ENCODE measurements around the gene HPN.

The HPN gene

GRCh38 chr19:35044317-35045117 is 3.0 kb downstream of the HPN start (continued):
- TF ChIP-seq ZBTB6 (tag by site-specific recombination; IDR thresholded peaks at IDR 0.05) = no peak
- peak; percentile 98 for TF ChIP-seq ZNF341 (tag by site-specific recombination; IDR thresholded peaks at IDR 0.05; ENCODE audit: low read depth)
- no peak for TF ChIP-seq ZNF548 (tag by site-specific recombination; IDR thresholded peaks at IDR 0.05)
- peak; percentile 51; the same call in 1 of the 2 replicates for TF ChIP-seq ZBTB17 (tag by site-specific recombination; IDR thresholded peaks at IDR 0.05)
- peak; percentile 99 for TF ChIP-seq ZNF16 (tag by site-specific recombination; IDR thresholded peaks at IDR 0.05; ENCODE audit: low read depth)
- TF ChIP-seq BCL11B (tag by site-specific recombination; IDR thresholded peaks at IDR 0.05; ENCODE audit: low read depth) = no peak
- TF ChIP-seq ZNF121 (tag by site-specific recombination; IDR thresholded peaks at IDR 0.05) = no peak
- TF ChIP-seq ZNF350 (tag by site-specific recombination; IDR thresholded peaks at IDR 0.05) = no peak
- peak; percentile 18; the same call in 1 of the 2 replicates for TF ChIP-seq SALL2 (tag by site-specific recombination; IDR thresholded peaks at IDR 0.05; ENCODE audit: borderline replicate concordance)
- no peak for TF ChIP-seq ZNF48 (tag by site-specific recombination; IDR thresholded peaks at IDR 0.05)
- no peak for TF ChIP-seq GLIS2 (tag by site-specific recombination; IDR thresholded peaks at IDR 0.05)
- 0 out of 2 replicates have a peak, but pooled peaks have one; percentile 32 for TF ChIP-seq ZNF473 (tag by site-specific recombination; IDR thresholded peaks at IDR 0.05)
- TF ChIP-seq SP2 (tag by site-specific recombination; IDR thresholded peaks at IDR 0.05) = 0 out of 2 replicates have a peak, but pooled peaks have one; percentile 6
- TF ChIP-seq, protein P1, sequence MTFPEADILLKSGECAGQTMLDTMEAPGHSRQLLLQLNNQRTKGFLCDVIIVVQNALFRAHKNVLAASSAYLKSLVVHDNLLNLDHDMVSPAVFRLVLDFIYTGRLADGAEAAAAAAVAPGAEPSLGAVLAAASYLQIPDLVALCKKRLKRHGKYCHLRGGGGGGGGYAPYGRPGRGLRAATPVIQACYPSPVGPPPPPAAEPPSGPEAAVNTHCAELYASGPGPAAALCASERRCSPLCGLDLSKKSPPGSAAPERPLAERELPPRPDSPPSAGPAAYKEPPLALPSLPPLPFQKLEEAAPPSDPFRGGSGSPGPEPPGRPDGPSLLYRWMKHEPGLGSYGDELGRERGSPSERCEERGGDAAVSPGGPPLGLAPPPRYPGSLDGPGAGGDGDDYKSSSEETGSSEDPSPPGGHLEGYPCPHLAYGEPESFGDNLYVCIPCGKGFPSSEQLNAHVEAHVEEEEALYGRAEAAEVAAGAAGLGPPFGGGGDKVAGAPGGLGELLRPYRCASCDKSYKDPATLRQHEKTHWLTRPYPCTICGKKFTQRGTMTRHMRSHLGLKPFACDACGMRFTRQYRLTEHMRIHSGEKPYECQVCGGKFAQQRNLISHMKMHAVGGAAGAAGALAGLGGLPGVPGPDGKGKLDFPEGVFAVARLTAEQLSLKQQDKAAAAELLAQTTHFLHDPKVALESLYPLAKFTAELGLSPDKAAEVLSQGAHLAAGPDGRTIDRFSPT (tag by site-specific recombination; IDR thresholded peaks at IDR 0.05) = no peak
- no peak for TF ChIP-seq ZNF146 (tag by site-specific recombination; IDR thresholded peaks at IDR 0.05)
- TF ChIP-seq ZNF600 (tag by site-specific recombination; IDR thresholded peaks at IDR 0.05) = peak; percentile 100
- no peak for TF ChIP-seq ZNF133 (tag by site-specific recombination; IDR thresholded peaks at IDR 0.05)
- peak; percentile 63; the same call in 1 of the 2 replicates for TF ChIP-seq IKZF3 (tag by site-specific recombination; IDR thresholded peaks at IDR 0.05)
- TF ChIP-seq ZNF155 (tag by site-specific recombination; IDR thresholded peaks at IDR 0.05) = no peak
- TF ChIP-seq, protein P2, sequence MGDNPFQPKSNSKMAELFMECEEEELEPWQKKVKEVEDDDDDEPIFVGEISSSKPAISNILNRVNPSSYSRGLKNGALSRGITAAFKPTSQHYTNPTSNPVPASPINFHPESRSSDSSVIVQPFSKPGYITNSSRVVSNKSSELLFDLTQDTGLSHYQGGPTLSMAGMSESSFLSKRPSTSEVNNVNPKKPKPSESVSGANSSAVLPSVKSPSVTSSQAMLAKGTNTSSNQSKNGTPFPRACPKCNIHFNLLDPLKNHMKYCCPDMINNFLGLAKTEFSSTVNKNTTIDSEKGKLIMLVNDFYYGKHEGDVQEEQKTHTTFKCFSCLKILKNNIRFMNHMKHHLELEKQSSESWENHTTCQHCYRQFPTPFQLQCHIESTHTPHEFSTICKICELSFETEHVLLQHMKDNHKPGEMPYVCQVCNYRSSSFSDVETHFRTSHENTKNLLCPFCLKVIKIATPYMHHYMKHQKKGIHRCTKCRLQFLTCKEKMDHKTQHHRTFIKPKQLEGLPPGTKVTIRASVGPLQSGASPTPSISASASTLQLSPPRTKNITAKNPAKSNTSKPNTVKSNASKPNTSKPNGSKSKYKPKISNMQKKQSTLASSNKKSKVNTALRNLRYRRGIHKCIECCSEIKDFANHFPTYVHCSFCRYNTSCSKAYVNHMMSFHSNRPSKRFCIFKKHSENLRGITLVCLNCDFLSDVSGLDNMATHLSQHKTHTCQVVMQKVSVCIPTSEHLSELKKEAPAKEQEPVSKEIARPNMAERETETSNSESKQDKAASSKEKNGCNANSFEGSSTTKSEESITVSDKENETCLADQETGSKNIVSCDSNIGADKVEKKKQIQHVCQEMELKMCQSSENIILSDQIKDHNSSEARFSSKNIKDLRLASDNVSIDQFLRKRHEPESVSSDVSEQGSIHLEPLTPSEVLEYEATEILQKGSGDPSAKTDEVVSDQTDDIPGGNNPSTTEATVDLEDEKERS (tag by site-specific recombination; IDR thresholded peaks at IDR 0.05) = no peak
- TF ChIP-seq ZNF132 (tag by site-specific recombination; IDR thresholded peaks at IDR 0.05; ENCODE audit: borderline replicate concordance) = no peak
